Sigmoid colon (tissue), 4 donors: ENCODE results near the gene SHC1.
A peak's percentile ranks its signal among the peaks of the same experiment; 100 is the strongest.

Source experiments
- EP300 ChIP-seq, 4 donors: sonication (generic); formaldehyde crosslinking; IDR thresholded peaks; one replicate each; pipeline ENCODE4 v1.6.1; 2017; ENCODE audit warnings: antibody characterized with exemption in 4 of 4
- POLR2A ChIP-seq, 2 donors: fragments of 450-650 bp; IDR thresholded peaks; one replicate each; pipeline ENCODE4 v1.6.1; 2016; ENCODE audit warnings: antibody characterized with exemption in 2 of 2, mild to moderate bottlenecking in 2 of 2, moderate library complexity in 2 of 2
- TF ChIP-seq, protein P1 (sequence below), 4 experiments: fragments of 450-650 bp in 3 of 4; fragments of 200-600 bp in 1 of 4; IDR thresholded peaks; one replicate each; pipeline ENCODE4 v1.5.1; 2016 to 2019; ENCODE audit warnings: antibody characterized with exemption in 4 of 4, mild to moderate bottlenecking in 3 of 4, moderate library complexity in 2 of 4

DNA sequence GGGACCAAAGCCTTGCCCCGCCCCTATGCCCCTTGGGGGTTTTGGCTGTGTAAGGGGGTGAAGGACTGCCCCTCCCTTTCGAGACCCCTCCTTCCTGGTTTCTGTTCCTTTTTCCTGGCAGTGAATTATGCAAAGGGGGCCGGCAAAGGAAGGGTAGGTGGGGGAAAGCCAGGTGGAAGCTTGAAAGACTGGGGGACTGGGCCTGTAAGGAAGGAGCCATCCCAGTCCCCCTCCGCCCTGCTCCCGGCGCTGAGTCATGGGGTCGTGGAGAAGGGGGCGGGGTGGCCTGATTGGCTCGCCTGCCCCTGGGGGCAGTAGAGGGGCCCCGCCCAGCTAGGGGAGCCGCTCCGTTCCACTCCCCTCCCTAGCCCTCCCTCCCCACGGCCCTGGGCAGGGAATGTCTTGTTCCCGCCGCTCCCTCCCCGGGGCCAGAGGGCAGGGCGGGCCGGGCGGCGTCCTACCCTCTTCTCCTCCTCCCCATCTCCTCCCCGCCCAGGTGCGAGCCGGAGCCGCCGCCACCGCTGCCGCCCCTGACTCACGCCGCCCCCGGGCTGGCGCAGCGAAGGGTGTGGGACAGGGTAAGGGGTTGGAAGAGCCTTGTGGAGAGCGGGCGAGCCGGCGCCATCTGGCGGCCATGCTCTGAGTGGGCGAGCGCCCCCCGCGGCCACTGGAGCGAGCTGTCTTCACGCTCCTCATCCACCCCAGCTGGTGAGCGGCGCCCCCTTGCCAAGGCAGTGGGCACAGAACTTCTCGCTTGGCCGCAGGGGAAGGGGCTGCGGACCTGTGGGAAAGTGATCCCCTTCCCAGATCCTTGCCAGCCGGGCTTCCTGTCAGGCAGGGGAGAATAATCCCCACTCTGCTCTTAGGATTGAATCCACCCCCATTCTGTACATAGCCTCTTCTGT, 46.7 kb upstream of the SHC1 start:
- TF ChIP-seq, protein P1, sequence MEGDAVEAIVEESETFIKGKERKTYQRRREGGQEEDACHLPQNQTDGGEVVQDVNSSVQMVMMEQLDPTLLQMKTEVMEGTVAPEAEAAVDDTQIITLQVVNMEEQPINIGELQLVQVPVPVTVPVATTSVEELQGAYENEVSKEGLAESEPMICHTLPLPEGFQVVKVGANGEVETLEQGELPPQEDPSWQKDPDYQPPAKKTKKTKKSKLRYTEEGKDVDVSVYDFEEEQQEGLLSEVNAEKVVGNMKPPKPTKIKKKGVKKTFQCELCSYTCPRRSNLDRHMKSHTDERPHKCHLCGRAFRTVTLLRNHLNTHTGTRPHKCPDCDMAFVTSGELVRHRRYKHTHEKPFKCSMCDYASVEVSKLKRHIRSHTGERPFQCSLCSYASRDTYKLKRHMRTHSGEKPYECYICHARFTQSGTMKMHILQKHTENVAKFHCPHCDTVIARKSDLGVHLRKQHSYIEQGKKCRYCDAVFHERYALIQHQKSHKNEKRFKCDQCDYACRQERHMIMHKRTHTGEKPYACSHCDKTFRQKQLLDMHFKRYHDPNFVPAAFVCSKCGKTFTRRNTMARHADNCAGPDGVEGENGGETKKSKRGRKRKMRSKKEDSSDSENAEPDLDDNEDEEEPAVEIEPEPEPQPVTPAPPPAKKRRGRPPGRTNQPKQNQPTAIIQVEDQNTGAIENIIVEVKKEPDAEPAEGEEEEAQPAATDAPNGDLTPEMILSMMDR (IDR thresholded peaks at IDR 0.05) = peak; percentile 99 to 100 (median 100)
- TF ChIP-seq POLR2A (IDR thresholded peaks at IDR 0.05) (peak in 1 of 2 donors; percentile 39), EP300 (IDR thresholded peaks at IDR 0.05) (peak in 1 of 4 donors; percentile 74)
